Naive B cell (primary cell): ENCODE data around the gene MID2. TPM values are rescaled to one million over a fixed set of nuclear protein-coding genes. Genes with fewer than 3 reads are reported as not detected.
"Not testable (repeated sequence)": the region's sequence is repeated elsewhere in the genome, so short reads cannot be mapped to it uniquely, and the experiment has no call there.

Source experiments
- ATAC-seq, 2 donors: fragments of 150-1000 bp; cut with Tn5 transposase; 2 replicates each; pipeline ENCODE4 v1.10.0; 2021; ENCODE audit warnings: low read depth in 2 of 2, mild to moderate bottlenecking in 2 of 2, moderate library complexity in 2 of 2
- DNase-seq: peaks from one replicate; pipeline ENCODE4 v3.0.0; 2022
- H3K27ac Mint-ChIP-seq, 6 donors: one replicate each; pipeline ENCODE4 v1.8.0; 2020 to 2022; ENCODE audit warnings: mild to moderate bottlenecking in 6 of 6, mixed read lengths in 6 of 6, moderate library complexity in 5 of 6, inconsistent platforms in 2 of 6
- H3K27me3 Mint-ChIP-seq, 3 donors: one replicate each; pipeline ENCODE4 v1.8.0; 2021 to 2022; ENCODE audit warnings: mixed read lengths in 3 of 3, mild to moderate bottlenecking in 1 of 3
- H3K36me3 Mint-ChIP-seq, 2 donors: one replicate each; pipeline ENCODE4 v1.8.0; 2020 to 2022; ENCODE audit warnings: mixed read lengths in 2 of 2, inconsistent platforms in 1 of 2, mild to moderate bottlenecking in 1 of 2
- H3K4me1 Mint-ChIP-seq, 3 donors: one replicate each; pipeline ENCODE4 v1.8.0; 2020 to 2022; ENCODE audit warnings: mixed read lengths in 3 of 3, inconsistent platforms in 1 of 3, mild to moderate bottlenecking in 1 of 3, moderate library complexity in 1 of 3
- H3K4me3 Mint-ChIP-seq, 8 donors: one replicate each; pipeline ENCODE4 v1.8.0; 2020 to 2022; ENCODE audit warnings: mild to moderate bottlenecking in 8 of 8, mixed read lengths in 8 of 8, moderate library complexity in 8 of 8, inconsistent platforms in 2 of 8
- H3K9me3 Mint-ChIP-seq, 7 donors: one replicate each; pipeline ENCODE4 v1.8.0; 2020 to 2022; ENCODE audit warnings: mixed read lengths in 7 of 7, mild to moderate bottlenecking in 5 of 7, inconsistent platforms in 2 of 7, moderate library complexity in 1 of 7
- polyA plus RNA-seq, 6 donors: library from polyadenylated mRNA; unstranded; fragments of 300-500 nt; fragmentation: Illumina TruSeq; gene quantifications; one replicate each; pipeline ENCODE4 v1.2.3, GENCODE V29; 2021; ENCODE audit warnings: low read depth in 6 of 6

Gene MID2, protein sequence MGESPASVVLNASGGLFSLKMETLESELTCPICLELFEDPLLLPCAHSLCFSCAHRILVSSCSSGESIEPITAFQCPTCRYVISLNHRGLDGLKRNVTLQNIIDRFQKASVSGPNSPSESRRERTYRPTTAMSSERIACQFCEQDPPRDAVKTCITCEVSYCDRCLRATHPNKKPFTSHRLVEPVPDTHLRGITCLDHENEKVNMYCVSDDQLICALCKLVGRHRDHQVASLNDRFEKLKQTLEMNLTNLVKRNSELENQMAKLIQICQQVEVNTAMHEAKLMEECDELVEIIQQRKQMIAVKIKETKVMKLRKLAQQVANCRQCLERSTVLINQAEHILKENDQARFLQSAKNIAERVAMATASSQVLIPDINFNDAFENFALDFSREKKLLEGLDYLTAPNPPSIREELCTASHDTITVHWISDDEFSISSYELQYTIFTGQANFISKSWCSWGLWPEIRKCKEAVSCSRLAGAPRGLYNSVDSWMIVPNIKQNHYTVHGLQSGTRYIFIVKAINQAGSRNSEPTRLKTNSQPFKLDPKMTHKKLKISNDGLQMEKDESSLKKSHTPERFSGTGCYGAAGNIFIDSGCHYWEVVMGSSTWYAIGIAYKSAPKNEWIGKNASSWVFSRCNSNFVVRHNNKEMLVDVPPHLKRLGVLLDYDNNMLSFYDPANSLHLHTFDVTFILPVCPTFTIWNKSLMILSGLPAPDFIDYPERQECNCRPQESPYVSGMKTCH
- polyA plus RNA-seq = 1 to 10 TPM in 2 of 6 donors, under 1 TPM in 3, not detected in 1; 0.31 to 1.7 (median 0.70) TPM

- H3K27ac Mint-ChIP-seq = peak within 1 kb of the TSS in 3 of 6 donors; percentile 19 to 89 (median 57)
- H3K4me3 Mint-ChIP-seq = peak within 1 kb of the TSS; percentile 60 to 84 (median 78)
- peaks cover 0 to 6% (median 0%) of the 10 kb centered on the region in 7 donors for H3K9me3 Mint-ChIP-seq
- H3K27me3 Mint-ChIP-seq = peaks cover 23 to 48% (median 47%) of the 10 kb centered on the region in 3 donors
- peaks cover 9 to 10% (median 10%) of the 10 kb centered on the region in 3 donors for H3K4me1 Mint-ChIP-seq
- peak; percentile 6 for DNase-seq
- peak; percentile 53 to 56 for ATAC-seq
- H3K36me3 Mint-ChIP-seq = no peaks in the 10 kb centered on the region
Observed at GRCh38 chrX:107825698-107826237, at the start of gene MID2. Gene MID2, plus strand, starts transcription at chrX:107825866. Its CDS starts 561 bp downstream, at chrX:107826427.

DNA sequence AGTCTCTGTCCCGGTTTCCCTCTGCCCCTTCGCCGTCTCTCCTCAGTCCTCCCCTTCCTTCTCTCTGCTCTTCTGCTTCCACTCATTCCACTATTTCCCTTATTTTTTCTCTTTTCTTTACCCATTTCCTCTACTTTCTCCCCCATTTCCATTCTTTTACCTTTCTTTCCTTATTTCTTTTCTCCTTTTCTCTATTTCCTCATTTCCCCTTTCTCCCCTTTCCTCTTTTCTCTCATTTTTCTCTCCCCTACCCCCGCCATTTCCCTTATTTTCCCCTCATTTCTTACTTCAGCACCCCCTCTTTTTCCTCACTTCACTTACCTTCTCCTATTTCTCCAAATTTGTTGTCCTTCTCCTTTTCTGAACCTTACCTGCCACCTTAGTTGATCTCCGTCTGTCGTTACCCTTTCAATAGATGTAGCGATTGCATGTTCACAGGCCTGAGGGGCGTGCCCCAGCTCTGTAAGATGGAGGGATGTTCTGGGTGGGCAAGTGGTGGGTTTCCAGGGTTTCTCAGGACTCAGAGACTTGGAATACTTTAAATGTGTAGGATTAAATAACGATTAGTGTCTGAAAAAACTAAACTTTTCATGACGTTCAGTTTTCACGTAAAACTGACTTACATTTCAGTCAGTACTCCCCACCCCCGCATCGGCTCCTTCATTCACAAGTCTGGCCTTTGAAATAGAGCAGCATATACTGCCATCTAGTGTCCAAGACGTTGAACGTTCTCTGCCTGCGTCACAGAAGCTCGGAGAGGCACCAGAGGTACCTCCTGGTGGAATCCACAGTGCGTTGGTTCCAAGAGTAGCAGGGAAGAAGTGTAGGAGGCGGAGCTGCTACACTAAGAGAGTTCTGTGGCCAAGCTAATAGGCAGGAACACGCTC, 48.8 kb upstream of the MID2 start:
- DNase-seq (peak; percentile 75), ATAC-seq (peak; percentile 64 to 73)
- Mint-ChIP-seq H3K4me3 (peak overlapping the region; percentile 79 to 97 (median 92)), H3K27ac (peak overlapping the region; percentile 29 to 95 (median 77)), H3K36me3 (no peaks in the 10 kb centered on the region), H3K27me3 (peaks cover 0 to 15% (median 0%) of the 10 kb centered on the region in 3 donors), H3K9me3 (peaks cover 0 to 2% (median 0%) of the 10 kb centered on the region in 7 donors), H3K4me1 (peaks cover 13 to 20% (median 15%) of the 10 kb centered on the region in 3 donors)

- H3K27ac Mint-ChIP-seq = peak within 1 kb of the TSS; percentile 29 to 95 (median 77)
- ATAC-seq = no peak
- peaks cover 0 to 2% (median 0%) of the 10 kb centered on the region in 7 donors for H3K9me3 Mint-ChIP-seq
- H3K27me3 Mint-ChIP-seq = peaks cover 0 to 15% (median 0%) of the 10 kb centered on the region in 3 donors
- H3K4me3 Mint-ChIP-seq = peak within 1 kb of the TSS; percentile 79 to 97 (median 92)
- H3K4me1 Mint-ChIP-seq = peaks cover 13 to 20% (median 15%) of the 10 kb centered on the region in 3 donors
- DNase-seq = no peak
- no peaks in the 10 kb centered on the region for H3K36me3 Mint-ChIP-seq
Observed at GRCh38 chrX:107777536-107777832, 48.2 kb upstream of the MID2 start, which contains the start of gene NCBP2L. Gene NCBP2L, plus strand, starts transcription at chrX:107777733. Its CDS starts 16,488 bp downstream, at chrX:107794221.

- ATAC-seq = no peak
Observed at GRCh38 chrX:107780525-107780924, 45.1 kb upstream of the MID2 start.

GRCh38 chrX:107787827-107788226, 37.8 kb upstream of the MID2 start:
- no peak for DNase-seq
- Mint-ChIP-seq H3K27me3 (peaks cover 6 to 11% (median 8%) of the 10 kb centered on the region in 3 donors), H3K36me3 (no peaks in the 10 kb centered on the region), H3K4me1 (no peaks in the 10 kb centered on the region), H3K4me3 (no peak overlapping the region), H3K27ac (no peak overlapping the region), H3K9me3 (no peaks in the 10 kb centered on the region)
- ATAC-seq = no peak

More at GRCh38 chrX:107780525-107780924, 45.1 kb upstream of the MID2 start:
- peaks cover 0 to 2% (median 0%) of the 10 kb centered on the region in 7 donors for H3K9me3 Mint-ChIP-seq
- peaks cover 10 to 15% (median 13%) of the 10 kb centered on the region in 3 donors for H3K4me1 Mint-ChIP-seq
- H3K36me3 Mint-ChIP-seq = no peaks in the 10 kb centered on the region
- H3K27ac Mint-ChIP-seq = no peak overlapping the region
- no peak for DNase-seq
- peaks cover 0 to 15% (median 5%) of the 10 kb centered on the region in 3 donors for H3K27me3 Mint-ChIP-seq
- H3K4me3 Mint-ChIP-seq = no peak overlapping the region

DNA sequence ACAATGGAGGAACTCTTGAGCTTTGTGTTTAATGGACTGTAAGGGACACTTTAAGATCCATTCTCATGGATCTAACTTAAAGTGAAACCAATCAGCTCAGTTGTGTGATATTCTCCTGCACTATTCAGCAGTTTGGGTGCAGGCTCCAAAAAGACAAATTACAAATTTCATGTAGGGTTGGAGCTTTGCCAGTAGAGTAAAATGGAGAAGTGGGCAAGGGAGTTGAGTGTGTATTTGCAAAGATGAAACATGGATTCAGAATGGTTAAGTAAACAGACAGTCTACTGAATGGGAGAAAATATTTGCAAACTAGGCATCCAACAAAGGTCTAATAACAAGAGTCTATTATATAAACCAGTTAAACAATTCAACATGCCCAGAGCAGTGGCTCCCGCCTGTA, 21.2 kb upstream of the MID2 start:
- Mint-ChIP-seq H3K4me3 (no peak overlapping the region), H3K9me3 (peaks cover 0 to 24% (median 11%) of the 10 kb centered on the region in 7 donors), H3K27me3 (peaks cover 5 to 20% (median 12%) of the 10 kb centered on the region in 3 donors), H3K36me3 (peaks cover 0 to 7% of the 10 kb centered on the region in 2 donors), H3K27ac (no peak overlapping the region), H3K4me1 (no peaks in the 10 kb centered on the region)
- DNase-seq (no peak), ATAC-seq (no peak)

DNA sequence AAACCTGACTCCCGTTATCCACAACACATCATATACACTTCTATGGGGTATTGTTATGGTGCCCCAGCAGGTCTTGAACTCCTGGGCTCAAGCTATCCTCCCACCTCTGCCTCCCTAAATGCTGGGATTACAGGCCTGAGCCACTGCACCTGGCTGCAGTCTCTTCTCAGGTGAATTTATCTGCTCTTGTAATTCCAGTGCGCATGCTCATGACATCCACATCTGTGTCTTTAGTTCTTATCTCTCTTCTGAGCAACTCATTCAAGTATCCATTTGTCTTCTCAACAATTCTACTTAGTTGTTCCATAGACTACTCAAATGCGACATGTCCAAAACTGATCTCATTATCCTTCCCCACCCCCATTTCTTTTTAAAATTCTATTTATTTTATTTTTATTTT, 20.5 kb upstream of the MID2 start:
- H3K9me3 Mint-ChIP-seq = peaks cover 0 to 24% (median 11%) of the 10 kb centered on the region in 7 donors
- H3K4me3 Mint-ChIP-seq = no peak overlapping the region
- H3K27ac Mint-ChIP-seq = no peak overlapping the region
- no peaks in the 10 kb centered on the region for H3K4me1 Mint-ChIP-seq
- ATAC-seq (no peak), DNase-seq (no peak)
- H3K36me3 Mint-ChIP-seq = peaks cover 0 to 7% of the 10 kb centered on the region in 2 donors
- H3K27me3 Mint-ChIP-seq = peaks cover 5 to 20% (median 7%) of the 10 kb centered on the region in 3 donors

DNA sequence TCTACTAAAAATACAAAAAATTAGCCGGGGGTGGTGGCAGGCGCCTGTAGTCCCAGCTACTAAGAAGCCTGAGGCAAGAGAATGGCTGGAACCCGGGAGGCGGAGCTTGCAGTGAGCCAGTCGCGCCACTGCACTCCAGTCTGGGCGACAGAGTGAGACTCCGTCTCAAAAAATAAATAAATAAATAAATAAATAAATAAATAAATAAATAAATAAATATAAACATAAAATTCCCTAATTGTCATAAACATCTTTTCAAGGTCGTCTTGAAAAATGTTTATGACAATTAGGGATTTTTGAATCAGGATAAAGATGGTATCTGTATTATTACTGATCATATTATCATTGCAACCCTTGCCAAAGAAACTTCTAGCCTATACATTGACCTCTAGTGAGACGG, 15.6 kb upstream of the MID2 start:
- not testable (repeated sequence) for H3K4me1 Mint-ChIP-seq, ATAC-seq, DNase-seq, H3K9me3 Mint-ChIP-seq, H3K36me3 Mint-ChIP-seq, H3K4me3 Mint-ChIP-seq, H3K27ac Mint-ChIP-seq
- peaks cover 17 to 39% (median 33%) of the 10 kb centered on the region in 3 donors for H3K27me3 Mint-ChIP-seq

- no peak overlapping the region for H3K4me3 Mint-ChIP-seq
- peaks cover 1 to 13% (median 4%) of the 10 kb centered on the region in 7 donors for H3K9me3 Mint-ChIP-seq
- H3K4me1 Mint-ChIP-seq = no peaks in the 10 kb centered on the region
- H3K27me3 Mint-ChIP-seq = peaks cover 7 to 9% (median 8%) of the 10 kb centered on the region in 3 donors
- no peaks in the 10 kb centered on the region for H3K36me3 Mint-ChIP-seq
- H3K27ac Mint-ChIP-seq = no peak overlapping the region
- ATAC-seq = no peak
- DNase-seq = no peak
Observed at GRCh38 chrX:107818900-107819521, 6.7 kb upstream of the MID2 start.

GRCh38 chrX:107823042-107823441, 2.6 kb upstream of the MID2 start:
- no peak overlapping the region for H3K27ac Mint-ChIP-seq
- no peak for DNase-seq
- no peak for ATAC-seq
- H3K36me3 Mint-ChIP-seq = no peaks in the 10 kb centered on the region
- peaks cover 9 to 10% (median 10%) of the 10 kb centered on the region in 3 donors for H3K4me1 Mint-ChIP-seq
- H3K27me3 Mint-ChIP-seq = peaks cover 21 to 37% (median 36%) of the 10 kb centered on the region in 3 donors
- H3K4me3 Mint-ChIP-seq = no peak overlapping the region
- peaks cover 4 to 13% (median 7%) of the 10 kb centered on the region in 7 donors for H3K9me3 Mint-ChIP-seq

- peaks cover 9 to 10% (median 10%) of the 10 kb centered on the region in 3 donors for H3K4me1 Mint-ChIP-seq
- DNase-seq (no peak), ATAC-seq (no peak)
- H3K36me3 Mint-ChIP-seq = no peaks in the 10 kb centered on the region
- H3K9me3 Mint-ChIP-seq = peaks cover 4 to 13% (median 8%) of the 10 kb centered on the region in 7 donors
- H3K27me3 Mint-ChIP-seq = peaks cover 21 to 40% (median 40%) of the 10 kb centered on the region in 3 donors
- H3K4me3 Mint-ChIP-seq = no peak overlapping the region
- no peak overlapping the region for H3K27ac Mint-ChIP-seq
Observed at GRCh38 chrX:107823456-107823855, 2.2 kb upstream of the MID2 start.
